Ammon's horn (tissue), 1 donor: ENCODE measurements around the gene ALLC.
"Not testable (repeated sequence)": the region's sequence is repeated elsewhere in the genome, so short reads cannot be mapped to it uniquely, and the experiment has no call there.

Experiments
- DNase-seq: peaks from one replicate; pipeline ENCODE4 v3.0.0-alpha.2; 2016; ENCODE audit warnings: low spot score

The ALLC gene

DNA sequence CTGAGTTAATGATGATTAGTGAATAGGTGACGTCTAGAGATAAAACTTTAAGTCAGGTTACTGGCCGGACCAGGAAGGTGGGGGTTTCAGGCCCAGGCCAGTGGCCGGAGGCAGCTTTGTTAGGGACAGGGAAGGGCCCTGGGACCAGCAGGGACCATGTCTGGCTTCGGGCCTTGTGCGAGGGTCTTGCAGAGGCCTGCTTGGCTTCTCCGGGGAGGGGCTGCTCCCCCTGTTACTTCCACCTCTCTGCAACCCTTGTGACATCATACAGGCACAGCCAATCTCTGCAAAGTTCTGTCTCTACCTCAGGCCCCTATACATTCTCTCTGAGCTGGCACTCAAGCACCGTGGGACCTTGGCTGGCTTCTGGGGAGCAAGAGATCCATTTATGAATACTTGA is at the start of gene ALLC:
TSS of gene ALLC (plus strand) at position 320 of the 400 bp plus-strand sequence. CDS start 12,958 bp downstream, outside the sequence.
- no peak for DNase-seq

DNA sequence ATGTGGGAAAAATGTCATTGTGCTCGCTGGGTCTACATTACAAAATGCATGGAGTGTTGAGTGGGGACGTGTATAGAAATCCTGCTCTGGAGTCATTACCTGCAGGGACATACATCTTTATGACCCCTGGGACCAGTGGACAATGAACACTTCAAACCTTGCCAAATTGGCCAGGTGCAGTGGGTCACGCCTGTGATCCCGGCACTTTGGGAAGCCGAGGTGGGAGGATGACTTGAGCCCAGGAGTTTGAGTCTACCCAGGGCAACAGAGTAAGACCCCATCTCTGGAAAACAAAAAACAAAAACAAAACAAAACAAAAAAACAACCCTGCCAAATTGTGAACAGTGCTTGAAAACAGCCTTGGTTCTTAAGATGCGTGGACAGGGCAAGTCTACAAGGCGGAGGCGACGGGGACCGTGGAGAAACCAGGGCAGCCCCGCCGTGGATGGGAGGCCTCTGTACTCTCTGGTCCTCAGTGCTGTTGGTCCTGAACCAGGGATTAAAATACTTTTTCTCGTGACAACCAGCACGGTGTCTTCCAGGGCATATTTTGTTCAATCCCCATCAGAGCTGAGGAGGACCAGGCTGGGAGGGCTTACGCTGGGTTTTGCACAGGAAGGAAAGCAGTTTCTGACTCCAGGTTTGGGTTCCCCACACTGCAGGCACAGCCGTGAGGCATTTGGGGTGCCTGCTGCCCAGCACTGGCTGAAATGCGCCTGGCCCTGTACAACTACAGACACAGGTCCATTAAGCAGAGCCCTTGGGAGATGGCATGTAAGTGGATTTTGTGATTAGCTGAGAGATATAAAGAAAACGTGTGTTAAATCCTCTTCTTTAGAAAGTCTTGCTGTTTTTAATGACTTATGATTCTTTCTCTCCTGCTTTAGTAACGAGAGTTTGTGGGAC is 49.4 kb upstream of the ALLC start:
- no peak for DNase-seq

DNA sequence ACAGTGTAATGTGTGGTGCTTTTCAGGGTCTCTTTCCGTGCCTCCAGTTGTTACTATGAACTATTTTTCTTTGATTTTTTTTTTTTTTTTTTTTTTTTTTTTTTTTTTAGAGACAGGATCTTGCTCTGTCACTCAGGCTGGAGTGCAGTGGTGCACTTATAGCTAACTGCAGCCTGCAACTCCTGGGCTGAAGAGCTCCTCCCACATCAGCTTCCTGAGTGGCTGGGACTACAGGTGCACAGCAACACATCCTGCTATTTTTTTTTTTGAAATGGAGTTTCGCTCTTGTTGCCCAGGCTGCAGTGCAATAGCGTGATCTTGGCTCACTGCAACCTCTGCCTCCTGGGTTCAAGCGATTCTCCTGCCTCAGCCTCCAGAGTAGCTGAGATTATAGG is 48.7 kb upstream of the ALLC start:
- not testable (repeated sequence) for DNase-seq

DNA sequence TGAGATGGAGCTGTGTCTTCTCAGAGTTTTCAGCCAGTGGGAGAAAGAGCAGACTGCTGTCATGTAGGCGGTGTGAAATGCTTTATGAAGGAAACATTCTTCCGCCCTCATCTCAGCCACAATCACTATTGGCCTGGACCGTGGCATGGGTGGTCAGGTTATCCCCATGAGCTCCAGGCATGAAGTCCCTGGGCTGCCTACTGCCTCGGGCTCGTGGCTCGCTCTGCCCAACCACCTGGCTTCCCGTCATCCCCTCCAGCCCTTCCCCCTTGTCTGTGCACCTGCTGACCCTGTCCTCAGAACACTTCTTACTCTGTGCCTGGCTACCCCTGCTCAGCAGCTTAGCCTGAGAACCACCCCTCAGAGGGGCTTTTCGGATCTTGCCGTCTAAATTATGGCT is 47.6 kb upstream of the ALLC start:
- no peak for DNase-seq

DNA sequence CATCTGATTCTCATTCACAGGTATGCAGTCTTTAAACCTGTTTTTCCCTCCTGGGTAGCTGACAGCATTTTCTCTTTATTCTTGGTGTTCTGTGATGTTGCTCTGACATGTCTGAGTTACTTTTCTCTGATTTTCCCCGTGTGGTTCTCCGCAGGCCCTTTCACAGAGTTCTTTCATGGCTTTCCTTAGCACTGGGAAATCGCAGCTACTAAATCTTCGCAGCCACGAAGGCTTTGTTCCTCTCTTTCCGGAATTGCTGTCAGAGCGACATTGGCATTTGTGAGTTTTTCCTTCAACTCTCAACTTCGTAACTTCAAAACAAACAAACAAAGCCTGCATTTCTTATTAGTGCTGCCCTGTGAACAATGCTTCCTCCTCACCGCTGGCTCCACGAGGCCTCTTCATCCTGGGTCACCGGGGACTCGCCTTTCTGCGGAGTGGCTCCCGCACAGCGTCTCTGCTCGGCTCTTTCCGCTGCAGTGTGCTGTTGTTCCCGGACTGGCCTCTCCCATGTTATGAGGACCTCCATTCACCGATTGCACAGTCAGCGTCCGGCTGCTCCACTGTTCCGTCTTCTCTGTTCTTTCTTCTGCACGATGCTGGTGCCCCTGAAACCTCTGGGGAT is 47.0 kb upstream of the ALLC start:
- DNase-seq: no peak

DNA sequence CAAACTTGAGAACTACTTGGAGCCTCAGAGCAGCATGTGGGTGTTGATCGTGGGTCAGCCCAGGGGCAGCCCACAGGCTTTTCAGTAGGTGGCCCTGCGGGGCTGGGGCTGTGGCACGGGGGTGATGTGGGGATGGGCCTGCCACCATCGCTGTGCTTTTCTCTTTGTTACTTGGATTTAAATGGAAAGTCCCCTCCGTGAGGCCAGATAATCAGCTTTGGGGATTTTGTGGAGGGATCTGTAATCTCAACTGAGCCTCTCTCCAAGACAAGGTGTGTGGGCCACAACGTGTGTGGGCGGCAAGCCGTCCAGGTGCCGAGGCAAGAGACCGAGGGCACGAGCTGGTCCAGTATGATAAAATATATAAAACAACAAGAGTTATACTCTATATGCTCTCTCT is 46.4 kb upstream of the ALLC start:
- no peak for DNase-seq

DNA sequence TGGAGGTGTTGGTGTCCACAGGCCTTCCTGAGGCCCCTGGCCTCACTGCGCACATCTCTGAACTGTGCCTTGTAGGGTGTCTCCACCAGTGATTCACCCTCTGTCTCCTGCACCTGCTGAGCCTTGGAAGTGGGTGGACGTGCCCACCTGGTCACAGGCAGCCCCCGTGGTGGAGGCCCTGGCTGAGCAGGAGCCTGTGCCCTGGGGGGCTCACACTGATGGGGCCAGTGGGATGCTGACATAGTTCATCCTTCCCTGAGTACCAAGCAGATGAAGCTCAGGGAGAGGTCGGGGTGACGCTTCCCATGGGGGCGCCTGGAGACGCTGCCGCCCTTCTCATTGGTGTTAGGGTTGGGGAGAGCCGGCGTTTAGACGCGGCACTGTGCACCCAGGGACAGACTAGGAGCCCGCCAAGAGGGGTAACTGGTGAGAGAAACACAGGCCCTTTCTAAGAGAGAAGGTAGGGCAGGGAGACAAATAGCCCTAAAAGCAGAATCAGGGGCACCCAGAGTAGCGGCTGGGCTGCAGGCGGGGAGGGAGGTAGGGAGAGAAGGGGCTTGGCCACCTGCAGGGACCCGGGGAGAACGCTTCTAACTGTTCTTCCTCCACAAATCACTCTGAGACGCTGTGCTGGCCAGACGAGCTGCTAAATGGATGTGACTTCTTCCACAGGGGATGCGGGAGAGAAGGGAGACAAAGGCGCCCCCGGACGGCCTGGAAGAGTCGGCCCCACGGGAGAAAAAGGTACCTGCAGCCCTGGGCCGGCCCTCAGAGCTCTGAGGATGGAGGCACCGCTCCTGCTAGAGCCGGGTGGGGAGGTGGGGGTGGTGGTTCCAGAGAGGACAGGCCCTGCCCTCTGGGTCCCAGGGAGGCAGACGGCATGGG is 45.1 kb upstream of the ALLC start:
- DNase-seq: no peak

DNA sequence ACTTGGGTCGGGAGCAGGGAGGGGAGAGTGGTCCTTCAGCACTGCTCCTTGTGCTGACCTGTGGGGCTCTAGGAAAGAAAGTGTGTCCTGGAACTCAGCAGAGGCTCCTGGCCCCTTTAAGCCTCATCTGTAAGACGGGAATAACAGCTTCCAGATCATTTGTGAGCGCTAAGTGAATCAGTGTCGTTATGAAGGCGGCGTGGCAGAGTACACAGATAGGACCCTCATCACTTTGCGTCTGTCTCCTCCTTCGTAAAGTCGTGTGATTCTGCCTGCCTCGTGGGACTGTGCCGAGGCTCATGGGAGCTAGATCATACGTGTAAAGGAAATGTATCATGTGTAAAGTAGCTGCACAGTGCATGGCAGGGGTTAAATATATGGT is 44.5 kb upstream of the ALLC start:
- no peak for DNase-seq

DNA sequence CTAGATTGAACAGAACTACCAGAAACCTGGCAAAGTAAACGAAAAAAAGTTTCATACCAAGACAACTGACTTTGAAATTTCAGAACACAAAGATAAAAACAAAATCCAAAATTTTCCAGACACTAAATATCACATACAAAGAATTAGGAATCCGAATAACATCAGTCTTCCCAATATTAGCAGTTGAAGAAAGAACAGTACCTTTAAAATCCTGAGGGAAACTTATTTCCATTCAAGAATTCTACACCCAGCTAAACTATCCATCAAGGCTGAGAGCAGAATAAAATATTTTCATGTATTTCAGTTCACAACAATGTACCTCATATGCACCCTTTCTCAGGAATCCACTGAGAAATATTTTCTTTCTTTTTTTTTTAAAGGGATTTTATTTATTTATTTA is 43.3 kb upstream of the ALLC start:
- not testable (repeated sequence) for DNase-seq

DNA sequence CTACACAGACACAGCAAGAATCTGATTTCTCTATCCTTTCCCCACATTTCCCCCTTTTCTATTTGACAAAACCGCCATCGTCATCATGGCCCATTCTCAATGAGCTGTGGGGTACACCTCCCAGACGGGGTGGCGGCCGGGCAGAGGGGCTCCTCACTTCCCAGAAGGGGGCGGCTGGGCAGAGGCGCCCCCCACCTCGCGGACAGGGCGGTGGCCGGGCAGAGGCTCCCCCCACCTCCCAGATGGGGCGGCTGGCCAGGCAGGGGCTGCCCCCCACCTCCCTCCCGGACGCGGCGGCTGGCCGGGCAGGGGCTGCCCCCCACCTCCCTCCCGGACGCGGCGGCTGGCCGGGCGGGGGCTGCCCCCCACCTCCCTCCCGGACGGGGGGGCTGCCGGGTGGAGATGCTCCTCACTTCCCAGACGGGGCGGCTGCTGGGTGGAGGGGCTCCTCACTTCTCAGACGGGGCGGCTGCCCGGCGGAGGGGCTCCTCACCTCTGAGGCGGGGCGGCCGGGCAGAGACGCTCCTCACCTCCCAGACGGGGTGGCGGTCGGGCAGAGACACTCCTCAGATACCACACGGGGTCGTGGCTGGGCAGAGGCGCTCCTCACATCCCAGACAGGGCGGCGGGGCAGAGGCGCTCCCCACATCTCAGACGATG is 42.3 kb upstream of the ALLC start:
- DNase-seq: not testable (repeated sequence)

DNA sequence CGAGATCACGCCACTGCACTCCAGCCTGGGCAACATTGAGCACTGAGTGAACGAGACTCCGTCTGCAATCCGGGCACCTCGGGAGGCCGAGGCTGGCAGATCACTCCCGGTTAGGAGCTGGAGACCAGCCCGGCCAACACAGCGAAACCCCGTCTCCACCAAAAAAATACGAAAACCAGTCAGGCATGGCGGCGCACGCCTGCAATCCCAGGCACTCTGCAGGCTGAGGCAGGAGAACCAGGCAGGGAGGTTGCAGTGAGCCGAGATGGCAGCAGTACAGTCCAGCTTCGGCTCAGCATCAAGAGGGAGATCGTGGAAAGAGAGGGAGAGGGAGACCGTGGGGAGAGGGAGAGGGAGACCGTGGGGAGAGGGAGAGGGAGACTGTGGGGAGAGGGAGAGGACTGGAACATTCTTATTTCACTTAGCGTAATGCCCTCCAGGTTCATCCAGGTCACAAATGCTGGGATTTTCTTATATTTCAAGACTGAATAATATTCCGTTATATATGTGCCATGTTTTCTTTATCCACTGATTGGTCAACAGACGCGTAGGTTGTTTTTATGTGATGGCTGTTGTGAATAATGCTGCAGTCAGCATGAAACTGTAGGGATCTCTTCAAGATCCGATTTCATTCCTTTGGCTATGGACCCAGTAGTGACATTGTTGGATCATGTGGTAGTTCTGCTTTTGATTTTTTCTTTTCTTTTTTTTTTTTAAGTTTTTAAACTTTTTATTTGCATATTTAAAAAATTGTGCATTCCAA is 41.4 kb upstream of the ALLC start:
- DNase-seq: not testable (repeated sequence)

DNA sequence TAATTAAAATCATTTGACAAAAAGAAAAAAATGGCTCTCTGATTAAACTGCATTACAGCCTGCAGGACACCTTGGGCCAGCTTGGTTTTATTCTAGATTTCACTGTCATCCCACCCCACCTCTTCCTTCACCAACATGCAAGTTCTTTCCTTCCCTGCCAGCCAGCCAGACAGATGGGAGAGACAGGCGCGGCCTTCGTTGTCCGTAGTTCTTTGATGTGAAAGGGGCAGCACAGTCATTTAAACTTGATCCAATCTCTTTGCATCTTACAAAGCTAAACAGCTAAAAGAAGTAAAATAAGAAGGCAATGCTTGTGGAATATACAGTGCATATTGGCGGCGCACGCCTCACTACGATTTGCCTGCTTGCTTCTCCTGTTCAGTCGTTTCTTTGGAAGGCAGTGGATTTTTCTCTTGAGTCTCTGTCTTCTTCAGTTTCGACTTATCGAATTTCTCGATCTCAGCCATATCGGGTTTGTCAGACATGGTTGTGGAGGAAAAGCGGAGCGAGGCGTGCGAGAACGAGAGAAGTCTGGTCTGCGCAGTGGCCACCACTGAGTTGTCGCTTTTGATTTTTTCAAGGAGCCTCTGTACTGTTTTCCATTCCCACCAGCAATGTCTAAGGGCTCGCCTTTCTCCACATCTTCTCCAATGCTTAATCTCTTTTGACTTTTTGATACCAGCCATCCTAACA is 40.7 kb upstream of the ALLC start:
- no peak for DNase-seq

DNA sequence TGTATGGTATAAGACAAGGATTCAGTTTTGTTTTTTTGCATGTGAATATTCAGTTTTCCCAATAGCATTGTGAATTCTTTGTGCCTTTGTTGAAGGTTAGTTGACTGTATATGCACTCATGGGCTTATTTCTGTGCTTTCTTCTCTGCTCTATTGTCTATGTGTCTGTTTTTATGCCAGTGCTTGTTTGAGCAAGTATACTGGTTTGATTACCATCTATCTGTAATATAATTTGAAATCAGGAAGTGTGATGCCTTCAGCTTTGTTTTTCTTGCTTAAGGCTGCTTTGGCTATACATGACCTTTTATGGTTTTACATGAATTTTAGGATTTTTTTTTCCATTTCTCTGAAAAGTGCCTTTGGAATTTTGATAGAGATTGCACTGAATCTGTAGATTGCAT is 39.6 kb upstream of the ALLC start:
- DNase-seq: no peak

DNA sequence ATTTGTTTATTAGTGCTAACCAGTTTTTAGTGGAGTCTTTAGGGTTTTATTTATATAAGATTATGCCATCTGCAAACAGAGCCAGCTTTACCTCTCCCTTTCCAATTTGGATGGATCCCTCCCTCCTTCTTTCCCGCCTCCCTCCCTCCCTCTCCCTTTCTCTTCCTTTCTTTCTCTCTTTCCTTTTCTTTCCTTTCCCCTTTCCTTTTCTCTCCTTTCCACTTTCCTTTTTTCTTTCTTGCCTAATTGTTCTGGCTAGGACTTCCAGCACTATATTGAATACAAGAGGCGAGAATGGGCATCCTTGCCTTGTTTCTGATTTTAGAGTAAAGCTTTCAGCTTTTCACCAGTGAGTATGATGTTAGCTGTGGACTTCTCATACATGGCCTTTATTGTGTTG is 39.0 kb upstream of the ALLC start:
- DNase-seq: no peak

DNA sequence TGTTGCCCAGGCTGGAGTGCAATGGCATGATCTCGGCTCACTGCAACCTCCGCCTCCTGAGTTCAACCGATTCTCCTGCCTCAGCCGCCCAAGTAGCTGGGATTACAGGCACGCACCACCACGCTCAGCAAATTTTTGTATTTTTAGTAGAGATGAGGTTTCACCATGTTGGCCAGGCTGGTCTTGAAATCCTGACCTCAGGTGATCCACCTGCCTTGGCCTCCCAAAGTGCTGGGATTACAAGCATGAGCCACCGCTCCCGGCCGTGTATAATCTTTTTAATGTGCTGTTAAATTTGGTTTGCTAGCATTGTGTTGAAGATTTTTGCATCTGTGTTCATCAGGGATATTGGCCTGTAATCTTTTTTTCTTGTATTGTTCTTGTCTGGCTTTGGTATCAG is 38.3 kb upstream of the ALLC start:
- not testable (repeated sequence) for DNase-seq

DNA sequence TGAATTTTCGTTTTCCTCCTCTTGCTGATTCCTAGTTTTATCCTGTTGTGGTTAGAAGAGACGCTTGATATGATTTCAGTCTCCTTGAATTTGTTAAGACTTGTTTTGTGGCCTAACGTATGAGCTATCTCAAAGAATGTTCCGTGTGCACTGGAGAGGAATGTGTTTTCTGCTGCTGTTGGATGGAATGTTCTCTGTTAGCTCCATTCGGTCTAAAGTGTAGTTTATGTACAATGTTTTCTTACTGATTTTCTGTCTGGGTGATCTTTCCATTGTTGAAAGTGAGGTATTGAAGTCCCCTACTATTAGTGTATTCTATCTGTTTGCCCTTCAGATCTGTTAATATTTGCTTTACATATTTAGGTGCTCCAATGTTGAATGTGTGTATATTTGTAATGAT is 37.2 kb upstream of the ALLC start:
- DNase-seq: no peak

DNA sequence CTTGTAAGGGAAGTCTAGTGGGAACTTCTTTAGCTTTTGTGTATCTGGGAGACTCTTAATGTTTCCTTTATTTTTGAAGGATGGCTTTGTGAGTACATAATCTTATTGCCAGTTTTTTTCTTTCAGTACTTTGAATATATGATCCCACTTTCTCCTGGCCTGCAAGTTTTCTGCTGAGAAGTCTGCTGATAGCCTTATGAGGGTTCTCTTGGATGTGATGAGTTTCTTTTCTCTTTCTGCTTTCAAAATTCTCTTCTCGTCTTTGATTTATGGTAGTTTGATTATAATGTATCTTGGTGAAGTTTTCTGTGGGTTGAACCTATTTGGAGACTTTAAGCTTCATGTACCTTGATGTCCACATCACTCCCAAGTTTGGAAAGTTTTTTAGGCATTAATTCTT is 35.0 kb upstream of the ALLC start:
- no peak for DNase-seq

DNA sequence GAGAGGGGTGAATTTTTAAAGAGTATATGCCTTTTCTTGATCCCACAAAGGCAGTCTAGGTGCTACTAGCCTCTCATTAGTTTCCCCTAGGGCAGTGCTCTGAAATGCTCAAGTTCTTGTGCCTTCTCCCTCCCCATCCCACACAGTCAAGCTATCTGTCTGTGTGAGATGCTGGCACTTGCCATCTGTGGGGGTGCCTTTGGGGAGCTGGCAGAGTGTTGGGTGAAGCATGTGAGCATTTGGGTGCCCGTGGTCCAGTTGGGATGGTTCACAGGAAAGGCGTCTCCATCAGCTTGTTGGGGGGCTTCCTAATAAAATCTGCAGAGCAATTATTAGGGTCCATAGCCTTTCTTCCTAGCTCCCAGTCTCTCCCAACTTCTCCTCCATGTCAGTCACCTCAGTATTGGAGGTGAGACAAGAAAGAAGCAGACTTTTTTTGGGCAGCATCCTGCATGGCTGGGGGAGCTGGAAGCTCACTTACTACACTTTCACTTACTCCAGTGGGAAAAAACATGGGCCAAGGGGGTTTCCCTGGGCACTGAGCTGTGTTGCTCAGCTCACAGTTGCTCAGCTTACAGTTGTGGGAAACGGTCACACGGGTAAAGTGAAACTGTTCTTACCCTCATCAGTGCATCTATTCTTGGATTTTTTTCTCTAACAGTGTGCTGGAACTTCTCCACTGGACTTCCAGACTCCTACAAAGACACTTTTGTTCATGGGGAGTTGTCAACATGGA is 33.8 kb upstream of the ALLC start:
- DNase-seq: no peak

DNA sequence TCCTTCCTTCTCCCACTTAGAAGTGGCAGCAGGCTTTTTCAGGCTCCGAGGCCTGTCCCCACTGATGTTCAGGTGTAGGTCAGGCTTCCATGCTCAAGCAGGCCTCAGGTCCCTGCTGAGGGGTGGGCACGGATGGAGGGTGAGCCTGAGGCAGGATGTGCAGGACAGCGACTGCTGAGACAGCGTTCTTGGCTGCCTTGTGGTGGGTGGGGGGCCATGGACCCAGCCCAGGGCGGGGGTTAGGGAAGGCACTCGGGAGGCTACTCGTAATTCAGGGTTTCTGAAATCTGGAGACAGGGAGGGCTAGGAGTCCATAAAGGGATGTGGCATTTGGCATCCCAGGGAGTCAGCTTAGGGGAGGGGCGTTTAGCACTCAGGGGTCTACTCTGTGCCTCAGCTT is 32.8 kb upstream of the ALLC start:
- DNase-seq: no peak
